H1 (cell line): ENCODE measurements around the gene LMX1B.

Source experiments
- CTCF ChIP-seq, 3 experiments: IDR thresholded peaks; 1 replicate in 2 of 3; 2 replicates in 1 of 3; pipeline versions ENCODE4 v1.5.1 to v1.6.1; 2011; ENCODE audit warnings: low read length in 3 of 3, mild to moderate bottlenecking in 3 of 3, inconsistent platforms in 2 of 3, low read depth in 1 of 3, moderate library complexity in 1 of 3; ENCODE audit not compliant: insufficient read depth in 1 of 3; ENCODE audit errors: control extremely low read depth in 1 of 3
- EP300 ChIP-seq, 2 experiments: IDR thresholded peaks; 1 replicate in 1 of 2; 2 replicates in 1 of 2; pipeline ENCODE4 v1.6.1; 2011 to 2012; ENCODE audit warnings: low read depth in 2 of 2, low read length in 2 of 2, mild to moderate bottlenecking in 2 of 2, borderline replicate concordance in 1 of 2, inconsistent platforms in 1 of 2, moderate library complexity in 1 of 2
- JUN ChIP-seq: IDR thresholded peaks from 2 replicates; pipeline ENCODE4 v1.6.1; 2011; ENCODE audit warnings: low read depth, mild to moderate bottlenecking, improper control_type of control experiment, low read length
- RFX5 ChIP-seq: IDR thresholded peaks from 2 replicates; pipeline ENCODE4 v1.6.1; 2011; ENCODE audit warnings: low read depth, low read length, improper control_type of control experiment, borderline replicate concordance
- TF ChIP-seq, protein P1 (sequence below): IDR thresholded peaks from 2 replicates; pipeline ENCODE4 v1.6.1; 2012; ENCODE audit warnings: inconsistent platforms

DNA sequence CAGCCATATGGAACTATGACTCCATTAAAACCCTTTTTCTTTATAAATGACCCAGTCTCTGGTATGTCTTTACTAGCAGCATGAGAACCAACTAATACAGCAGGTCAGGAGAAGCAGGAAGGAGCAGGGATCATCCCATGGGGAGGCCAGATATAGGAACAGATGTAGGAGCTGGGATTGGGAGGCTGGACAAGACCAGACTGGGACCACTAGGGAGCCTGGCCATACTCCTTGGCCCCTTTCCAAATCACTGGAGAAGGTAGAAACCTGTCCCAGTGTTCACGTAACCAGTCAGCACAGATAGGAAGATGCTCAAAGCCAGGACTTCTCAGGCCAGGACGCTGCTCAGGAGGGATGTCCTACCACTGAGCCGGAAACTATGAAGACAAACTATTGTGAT, 95.5 kb downstream of the LMX1B start:
- TF ChIP-seq, protein P1, sequence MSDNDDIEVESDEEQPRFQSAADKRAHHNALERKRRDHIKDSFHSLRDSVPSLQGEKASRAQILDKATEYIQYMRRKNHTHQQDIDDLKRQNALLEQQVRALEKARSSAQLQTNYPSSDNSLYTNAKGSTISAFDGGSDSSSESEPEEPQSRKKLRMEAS: no peak
- TF ChIP-seq RFX5 (no peak), CTCF (IDR thresholded peaks at IDR 0.05; ENCODE audit: control extremely low read depth in 1 of 3, insufficient read depth in 1 of 3, low read depth in 1 of 3, low read length in 3 of 3) (no peak), EP300 (IDR thresholded peaks at IDR 0.05; ENCODE audit: borderline replicate concordance in 1 of 2, low read depth in 2 of 2, low read length in 2 of 2) (no peak), JUN (no peak)
